H4 (cell line): ENCODE results near the gene SHISA5. TPM values are rescaled to one million over a fixed set of nuclear protein-coding genes. Genes with fewer than 3 reads are reported as not detected.

Experiments
- total RNA-seq: library from RNA; depleted of rRNA; stranded (reverse); fragments of >200 nt; shearing (Covaris generic); gene quantifications from 2 replicates; pipeline ENCODE4 v1.2.3, GENCODE V29; 2014; rRNA removed

Gene SHISA5
- total RNA-seq, 1 experiment from 2014 or later: 100 TPM

Other genes starting within 250 kb of the SHISA5 start
- gene NME6, start 202.8 kb downstream of the SHISA5 start, total RNA-seq: 16.6 and 20.0 TPM in 2 replicates
- gene SPINK8, start 170.5 kb downstream of the SHISA5 start, total RNA-seq: not detected in 2 replicates
- 0.08 TPM in 1 of 2 replicates, not detected in the other for gene FBXW12, start 132.0 kb downstream of the SHISA5 start, total RNA-seq
- 4.3 and 9.6 TPM in 2 replicates for gene PLXNB1, start 74.1 kb downstream of the SHISA5 start, total RNA-seq
- gene CCDC51, start 64.1 kb downstream of the SHISA5 start, total RNA-seq: 23.3 and 28.6 TPM in 2 replicates
- gene TMA7, start 63.9 kb downstream of the SHISA5 start, total RNA-seq: 502 and 627 TPM in 2 replicates
- 5.3 and 5.7 TPM in 2 replicates for gene ATRIP, start 57.4 kb downstream of the SHISA5 start, total RNA-seq
- 4.8 and 5.2 TPM in 2 replicates for gene PFKFB4, start 52.6 kb upstream of the SHISA5 start, total RNA-seq
- gene UCN2, start 59.6 kb upstream of the SHISA5 start, total RNA-seq: 0.29 and 0.56 TPM in 2 replicates
- 6.8 and 7.0 TPM in 2 replicates for gene COL7A1, start 91.2 kb upstream of the SHISA5 start, total RNA-seq
- gene UQCRC1, start 105.5 kb upstream of the SHISA5 start, total RNA-seq: 171 and 176 TPM in 2 replicates
- gene TMEM89, start 117.6 kb upstream of the SHISA5 start, total RNA-seq: not detected in 2 replicates
- 7.8 and 9.6 TPM in 2 replicates for gene SLC26A6, start 131.3 kb upstream of the SHISA5 start, total RNA-seq
- 3.0 and 3.1 TPM in 2 replicates for gene CELSR3, start 158.7 kb upstream of the SHISA5 start, total RNA-seq
- gene NCKIPSD, start 181.7 kb upstream of the SHISA5 start, total RNA-seq: 8.8 and 21.1 TPM in 2 replicates
- gene IP6K2, start 213.0 kb upstream of the SHISA5 start, total RNA-seq: 41.4 and 53.8 TPM in 2 replicates